Measurements from ENCODE around the gene DNM1. TPM values are rescaled to one million over a fixed set of nuclear protein-coding genes. Genes with fewer than 3 reads are reported as not detected.

Gene DNM1
- total and polyA plus RNA-seq, 10 of the 15 experiments (the other 5 are each of a cell fraction or from before 2014, with no cell fraction given) = 0.06 to 0.67 (median 0.19) TPM; not detected in 3

- H3K4me3 ChIP-seq = no peak overlapping the region
- H3K27me3 ChIP-seq (replicated peaks in 1 of 2; ENCODE audit: control insufficient read depth in 2 of 2, insufficient read depth in 2 of 2, low read length in 1 of 2) = no peaks in the 10 kb centered on the region
- H3K27ac ChIP-seq (ENCODE audit: control insufficient read depth, insufficient read depth) = no peak overlapping the region
- no peak for ATAC-seq
- ChIA-PET POLR2A (interaction anchor here (0.6 kb wide), 1 partner anchor 101 kb away, joined by 3 read pairs; no protein-coding TSS in a partner anchor), SMC1A (ENCODE audit: uncharacterized antibody, unreplicated experiment) (interaction anchor here (0.6 to 4.2 kb wide), 6 partner anchors 17 to 221 kb away, joined by 3 to 23 read pairs (median 4); partner anchors contain the start of genes GOLGA2 and SWI5), CTCF (interaction anchor here (0.5 to 1.8 kb wide), 4 partner anchors 11 to 432 kb away, joined by 3 to 8 read pairs (median 5); no protein-coding TSS in a partner anchor), RAD21 (ENCODE audit: unreplicated experiment) (interaction anchor here (1.1 kb wide), 1 partner anchor 51 kb away, joined by 3 read pairs; no protein-coding TSS in a partner anchor)
- 47% methylated on average over 4 of the region's 4 CpGs for WGBS (ENCODE audit: insufficient coverage, insufficient replicate concordance, low lambda C conversion rate, missing lambda C conversion rate)
- no peak for FAIRE-seq
- BruUV-seq (replicated peaks) = no TSS peak
- in situ Hi-C loops (cut with MboI) (no loop called here), intact Hi-C loops (cut with micrococcal nuclease; ENCODE audit: unreplicated experiment) (no loop called here)
- no peak overlapping the region for H3K4me2 ChIP-seq (ENCODE audit: control insufficient read depth, insufficient read depth)
- H2AFZ ChIP-seq (ENCODE audit: control insufficient read depth, low read depth, low read length) = no peak overlapping the region
- DNase-seq (ENCODE audit: low read depth, low spot score) = no peak
- H3K4me1 ChIP-seq (ENCODE audit: control insufficient read depth, insufficient read depth, low read length) = no peaks in the 10 kb centered on the region
- TF ChIP-seq ETV6 (conservative IDR thresholded peaks at IDR 0.05 in 1 of 2, IDR thresholded peaks at IDR 0.05 in 1 of 2; ENCODE audit: borderline replicate concordance in 1 of 2, low read depth in 1 of 2) (no peak), IKZF1 (conservative IDR thresholded peaks at IDR 0.05) (0 out of 2 replicates have a peak, but pooled peaks have one; percentile 11)
- no peaks in the 10 kb centered on the region for H3K79me2 ChIP-seq (ENCODE audit: control insufficient read depth, insufficient read depth, low read length)
- no peak overlapping the region for H3K9ac ChIP-seq (ENCODE audit: control insufficient read depth, insufficient read depth, low read length)
- no peaks in the 10 kb centered on the region for H3K36me3 ChIP-seq (ENCODE audit: control insufficient read depth in 2 of 2, insufficient read depth in 2 of 2, low read length in 1 of 2)
- H4K20me1 ChIP-seq (ENCODE audit: control insufficient read depth, insufficient read depth) = no peaks in the 10 kb centered on the region
- no peaks in the 10 kb centered on the region for H3K9me3 ChIP-seq (replicated peaks; ENCODE audit: control insufficient read depth, insufficient read depth, low read length)
These were observed 89.9 kb downstream of the DNM1 start for GRCh38 chr9:128293091-128293490.

DNA sequence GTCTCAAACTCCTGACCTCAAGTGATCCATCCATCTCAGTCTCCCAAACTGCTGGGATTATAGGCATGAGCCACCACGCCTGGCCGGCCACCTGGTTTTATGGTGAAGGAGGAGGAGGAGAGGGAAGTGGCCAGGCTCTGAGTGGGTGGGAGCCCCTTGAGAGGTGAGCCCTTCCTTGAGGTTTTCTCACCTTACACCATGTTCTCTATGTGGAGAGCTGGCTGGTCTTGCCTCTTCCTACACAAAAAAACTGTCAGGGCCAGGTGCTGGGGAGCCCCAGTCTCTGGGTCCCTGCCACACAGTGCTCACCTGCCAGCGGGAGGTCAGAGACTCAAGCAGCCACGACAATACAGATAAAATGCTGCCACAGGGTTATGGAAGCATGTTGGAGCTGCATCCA lies 91.0 kb downstream of the DNM1 start:
- BruUV-seq (replicated peaks) = no TSS peak
- no peak overlapping the region for H3K9ac ChIP-seq (ENCODE audit: control insufficient read depth, insufficient read depth, low read length)
- intact Hi-C loops (cut with micrococcal nuclease; ENCODE audit: unreplicated experiment) = no loop called here
- TF ChIP-seq SREBF2 (IDR thresholded peaks at IDR 0.05; ENCODE audit: low read length) = no peak
- TF ChIP-seq, protein P1, sequence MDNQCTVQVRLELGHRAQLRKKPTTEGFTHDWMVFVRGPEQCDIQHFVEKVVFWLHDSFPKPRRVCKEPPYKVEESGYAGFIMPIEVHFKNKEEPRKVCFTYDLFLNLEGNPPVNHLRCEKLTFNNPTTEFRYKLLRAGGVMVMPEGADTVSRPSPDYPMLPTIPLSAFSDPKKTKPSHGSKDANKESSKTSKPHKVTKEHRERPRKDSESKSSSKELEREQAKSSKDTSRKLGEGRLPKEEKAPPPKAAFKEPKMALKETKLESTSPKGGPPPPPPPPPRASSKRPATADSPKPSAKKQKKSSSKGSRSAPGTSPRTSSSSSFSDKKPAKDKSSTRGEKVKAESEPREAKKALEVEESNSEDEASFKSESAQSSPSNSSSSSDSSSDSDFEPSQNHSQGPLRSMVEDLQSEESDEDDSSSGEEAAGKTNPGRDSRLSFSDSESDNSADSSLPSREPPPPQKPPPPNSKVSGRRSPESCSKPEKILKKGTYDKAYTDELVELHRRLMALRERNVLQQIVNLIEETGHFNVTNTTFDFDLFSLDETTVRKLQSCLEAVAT (IDR thresholded peaks at IDR 0.05) = no peak
- TF ChIP-seq MEF2B (IDR thresholded peaks at IDR 0.05; ENCODE audit: partially characterized antibody, poor library complexity, severe bottlenecking) = peak; percentile 49
- no peak for TF ChIP-seq CUX1 (IDR thresholded peaks at IDR 0.05; ENCODE audit: insufficient replicate concordance, low read depth, low read length)
- 0 out of 2 replicates have a peak, but pooled peaks have one; percentile 34 for TF ChIP-seq NR2F1 (conservative IDR thresholded peaks at IDR 0.05)
- TF ChIP-seq POLR2AphosphoS5 (IDR thresholded peaks at IDR 0.05; ENCODE audit: low read length) = no peak
- TF ChIP-seq STAT3 (IDR thresholded peaks at IDR 0.05; ENCODE audit: low read depth, low read length) = no peak

More for the DNA sequence above, 91.0 kb downstream of the DNM1 start:
- ChIA-PET RAD21 (ENCODE audit: unreplicated experiment) (interaction anchor here (0.7 to 1.9 kb wide), 3 partner anchors 47 to 167 kb away, joined by 3 to 13 read pairs (median 5); partner anchors contain the start of gene URM1), CTCF (interaction anchor here (0.7 to 1.8 kb wide), 5 partner anchors 48 to 126 kb away, joined by 3 to 10 read pairs (median 4); no protein-coding TSS in a partner anchor), POLR2A (no interaction called here), SMC1A (ENCODE audit: uncharacterized antibody, unreplicated experiment) (interaction anchor here (1.4 to 4.2 kb wide), 2 partner anchors 47 to 118 kb away, joined by 4 to 23 read pairs; no protein-coding TSS in a partner anchor)
- Histone ChIP-seq H3K9me3 (replicated peaks; ENCODE audit: control insufficient read depth, insufficient read depth, low read length) (no peaks in the 10 kb centered on the region), H2AFZ (ENCODE audit: control insufficient read depth, low read depth, low read length) (no peak overlapping the region), H3K4me2 (ENCODE audit: control insufficient read depth, insufficient read depth) (no peak overlapping the region), H4K20me1 (ENCODE audit: control insufficient read depth, insufficient read depth) (no peaks in the 10 kb centered on the region), H3K4me1 (ENCODE audit: control insufficient read depth, insufficient read depth, low read length) (no peaks in the 10 kb centered on the region), H3K27me3 (replicated peaks in 1 of 2; ENCODE audit: control insufficient read depth in 2 of 2, insufficient read depth in 2 of 2, low read length in 1 of 2) (no peaks in the 10 kb centered on the region), H3K27ac (ENCODE audit: control insufficient read depth, insufficient read depth) (no peak overlapping the region), H3K4me3 (no peak overlapping the region), H3K36me3 (ENCODE audit: control insufficient read depth in 2 of 2, insufficient read depth in 2 of 2, low read length in 1 of 2) (no peaks in the 10 kb centered on the region), H3K79me2 (ENCODE audit: control insufficient read depth, insufficient read depth, low read length) (no peaks in the 10 kb centered on the region)
- in situ Hi-C loops (cut with MboI) = no loop called here
- ATAC-seq (no peak), FAIRE-seq (no peak), DNase-seq (ENCODE audit: low read depth, low spot score) (no peak)
- 11% methylated on average over 4 of the region's 4 CpGs for WGBS (ENCODE audit: insufficient coverage, insufficient replicate concordance, low lambda C conversion rate, missing lambda C conversion rate)
